HepG2 (cell line): ENCODE results near the gene TMEM217. TPM values are rescaled to one million over a fixed set of nuclear protein-coding genes. Genes with fewer than 3 reads are reported as not detected.

ENCODE experiments used
- ADNP ChIP-seq: sonication (generic); formaldehyde crosslinking; IDR thresholded peaks from 2 replicates; pipeline ENCODE4 v1.4.0; 2020; ENCODE audit warnings: missing genetic modification reagents
- AKAP8 ChIP-seq: sonication (generic); formaldehyde crosslinking; IDR thresholded peaks from 2 replicates; pipeline ENCODE4 v1.5.1; 2020; ENCODE audit warnings: mild to moderate bottlenecking, missing genetic modification reagents
- ATM ChIP-seq: fragments of 450-650 bp; IDR thresholded peaks from 2 replicates; pipeline ENCODE4 v1.7.1; 2017; ENCODE audit warnings: mild to moderate bottlenecking, borderline replicate concordance
- CEBPZ ChIP-seq: IDR thresholded peaks from 2 replicates; pipeline ENCODE4 v1.6.1; 2012; ENCODE audit warnings: low read length, improper control_type of control experiment
- FOXM1 ChIP-seq: sonication (generic); formaldehyde crosslinking; IDR thresholded peaks from 2 replicates; pipeline ENCODE4 v1.5.0; 2020; ENCODE audit warnings: missing genetic modification reagents
- KLF11 ChIP-seq: IDR thresholded peaks from 2 replicates; pipeline ENCODE4 v1.6.1; 2016; ENCODE audit warnings: missing compliant biosample characterization
- KLF13 ChIP-seq: sonication (generic); formaldehyde crosslinking; IDR thresholded peaks from 2 replicates; pipeline ENCODE4 v1.4.0; 2020; ENCODE audit warnings: mild to moderate bottlenecking, missing genetic modification reagents
- MAFK ChIP-seq, 2 experiments: IDR thresholded peaks in 1 of 2; conservative IDR thresholded peaks in 1 of 2; 2 replicates each; pipeline ENCODE4 v1.6.1; 2011; ENCODE audit warnings: improper control_type of control experiment in 2 of 2, low read length in 2 of 2
- MED8 ChIP-seq: sonication (generic); formaldehyde crosslinking; IDR thresholded peaks from 2 replicates; pipeline ENCODE4 v1.8.1; 2023; ENCODE audit warnings: mild to moderate bottlenecking, missing genetic modification reagents; ENCODE audit not compliant: insufficient replicate concordance
- MXD1 ChIP-seq: sonication (generic); formaldehyde crosslinking; IDR thresholded peaks from 2 replicates; pipeline ENCODE4 v1.4.0; 2020; ENCODE audit warnings: mild to moderate bottlenecking, missing genetic modification reagents
- NFIC ChIP-seq: IDR thresholded peaks from 2 replicates; pipeline ENCODE4 v1.6.1; 2012; ENCODE audit warnings: mild to moderate bottlenecking, low read length, inconsistent platforms
- SKI ChIP-seq: fragments of 450-650 bp; IDR thresholded peaks from one replicate; pipeline ENCODE4 v1.6.1; 2018; ENCODE audit warnings: mild to moderate bottlenecking; ENCODE audit not compliant: partially characterized antibody
- SNAI1 ChIP-seq: sonication (generic); formaldehyde crosslinking; IDR thresholded peaks from 2 replicates; pipeline ENCODE4 v1.5.0; 2020; ENCODE audit warnings: mild to moderate bottlenecking, missing genetic modification reagents, borderline replicate concordance
- SNAPC5 ChIP-seq: sonication (generic); formaldehyde crosslinking; IDR thresholded peaks from 2 replicates; pipeline ENCODE4 v1.8.1; 2023; ENCODE audit warnings: mild to moderate bottlenecking, missing genetic modification reagents, borderline replicate concordance
- SNRNP70 ChIP-seq: fragments of 200-400 bp; formaldehyde crosslinking; IDR thresholded peaks from 2 replicates; pipeline ENCODE4 v1.6.1; 2017; ENCODE audit warnings: mild to moderate bottlenecking, low read depth, low read length, moderate library complexity
- SP140L ChIP-seq: sonication (generic); formaldehyde crosslinking; IDR thresholded peaks from 2 replicates; pipeline ENCODE4 v1.4.0; 2020; ENCODE audit warnings: missing genetic modification reagents, borderline replicate concordance
- TEAD2 ChIP-seq: sonication (generic); formaldehyde crosslinking; IDR thresholded peaks from 2 replicates; pipeline ENCODE4 v1.9.0; 2021; ENCODE audit warnings: missing genetic modification reagents
- XBP1 ChIP-seq: sonication (generic); formaldehyde crosslinking; IDR thresholded peaks from 2 replicates; pipeline ENCODE4 v1.5.0; 2020; ENCODE audit warnings: missing genetic modification reagents
- ZFP37 ChIP-seq: sonication (generic); formaldehyde crosslinking; IDR thresholded peaks from 2 replicates; pipeline ENCODE4 v1.4.0; 2020; ENCODE audit warnings: missing genetic modification reagents, borderline replicate concordance
- ZNF230 ChIP-seq: sonication (generic); formaldehyde crosslinking; IDR thresholded peaks from 2 replicates; pipeline ENCODE4 v1.4.0; 2020; ENCODE audit warnings: mild to moderate bottlenecking, missing genetic modification reagents
- ZNF232 ChIP-seq: sonication (generic); formaldehyde crosslinking; IDR thresholded peaks from 2 replicates; pipeline ENCODE4 v1.4.0; 2020; ENCODE audit warnings: missing genetic modification reagents, borderline replicate concordance
- ZNF619 ChIP-seq: sonication (generic); formaldehyde crosslinking; IDR thresholded peaks from 2 replicates; pipeline ENCODE4 v1.4.0; 2020; ENCODE audit warnings: mild to moderate bottlenecking, missing genetic modification reagents
- ZNF747 ChIP-seq: sonication (generic); formaldehyde crosslinking; IDR thresholded peaks from 2 replicates; pipeline ENCODE4 v1.8.1; 2023; ENCODE audit warnings: missing genetic modification reagents, mild to moderate bottlenecking, borderline replicate concordance
- ZNF761 ChIP-seq: sonication (generic); formaldehyde crosslinking; conservative IDR thresholded peaks from 2 replicates; pipeline ENCODE4 v1.4.0; 2020; ENCODE audit warnings: mild to moderate bottlenecking, missing genetic modification reagents
- ZNF839 ChIP-seq: sonication (generic); formaldehyde crosslinking; IDR thresholded peaks from 2 replicates; pipeline ENCODE4 v1.4.0; 2020; ENCODE audit warnings: missing genetic modification reagents, mild to moderate bottlenecking, borderline replicate concordance
- polyA plus RNA-seq, 8 experiments: library from polyadenylated mRNA; depleted of rRNA in 3 of 8; stranded (reverse) in 7 of 8; unstranded in 1 of 8; fragments of >200 nt; fragmentation: Illumina TruSeq in 4 of 8; extraction: Trizol in 4 of 8; gene quantifications; 2 replicates each; pipeline versions ENCODE4 v1.2.1 to v1.2.3, GENCODE V29; 2011 to 2016; ENCODE audit warnings: low read depth in 4 of 8, missing spikeins in 1 of 8, mixed read lengths in 1 of 8; ENCODE audit not compliant: insufficient read depth in 1 of 8
- total RNA-seq, 5 experiments: library from RNA; depleted of rRNA; stranded (reverse); fragments of >200 nt; fragmentation: Illumina TruSeq; extraction: Trizol; gene quantifications; 2 replicates each; pipeline ENCODE4 v1.2.3, GENCODE V29; 2016; ENCODE audit warnings: low read depth in 1 of 5
- TF ChIP-seq, protein P1 (sequence below): sonication (generic); formaldehyde crosslinking; IDR thresholded peaks from 2 replicates; pipeline ENCODE4 v1.4.0; 2020; ENCODE audit warnings: mild to moderate bottlenecking, missing genetic modification reagents

The TMEM217 gene
- total and polyA plus RNA-seq, 2 of the 13 experiments (the other 11 are each of a cell fraction or from before 2014, with no cell fraction given), result 2.3 to 3.4 TPM

GRCh38 chr6:37170273-37171200, 87.4 kb downstream of the TMEM217 start (continued):
- TF ChIP-seq CEBPZ, result no peak
- peak; percentile 51; the same call in 1 of the 2 replicates for TF ChIP-seq SNAPC5 (CRISPR knock-in tag)
- no peak for TF ChIP-seq FOXM1 (CRISPR knock-in tag)
- TF ChIP-seq MED8 (CRISPR knock-in tag), result no peak
- TF ChIP-seq XBP1 (CRISPR knock-in tag), result no peak
- TF ChIP-seq SP140L (CRISPR knock-in tag), result no peak
- no peak for TF ChIP-seq ZNF619 (CRISPR knock-in tag)
- TF ChIP-seq MAFK (conservative IDR thresholded peaks at IDR 0.05 in 1 of 2, IDR thresholded peaks at IDR 0.05 in 1 of 2; ENCODE audit: low read length in 2 of 2), result no peak
- TF ChIP-seq SNAI1 (CRISPR knock-in tag), result peak; percentile 13; the same call in 1 of the 2 replicates
- 0 out of 2 replicates have a peak, but pooled peaks have one; percentile 42 for TF ChIP-seq KLF11 (CRISPR knock-in tag)
- no peak for TF ChIP-seq AKAP8 (CRISPR knock-in tag)
- TF ChIP-seq ZNF747, result no peak
- TF ChIP-seq ZNF230 (CRISPR knock-in tag), result no peak
- no peak for TF ChIP-seq NFIC
- TF ChIP-seq MXD1 (CRISPR knock-in tag), result no peak; the same call in 1 of the 2 replicates
- TF ChIP-seq ATM, result no peak
- no peak; the same call in 1 of the 2 replicates for TF ChIP-seq ZNF761 (CRISPR knock-in tag)
- TF ChIP-seq ZFP37 (CRISPR knock-in tag), result no peak
- no peak for TF ChIP-seq ADNP (CRISPR knock-in tag)
- TF ChIP-seq, protein P1, sequence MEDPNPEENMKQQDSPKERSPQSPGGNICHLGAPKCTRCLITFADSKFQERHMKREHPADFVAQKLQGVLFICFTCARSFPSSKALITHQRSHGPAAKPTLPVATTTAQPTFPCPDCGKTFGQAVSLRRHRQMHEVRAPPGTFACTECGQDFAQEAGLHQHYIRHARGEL (CRISPR knock-in tag), result no peak
- TF ChIP-seq KLF13 (CRISPR knock-in tag), result peak; percentile 46
- TF ChIP-seq SNRNP70, result no peak
- TF ChIP-seq ZNF232 (CRISPR knock-in tag), result peak; percentile 5; the same call in 1 of the 2 replicates
- TF ChIP-seq TEAD2, result no peak
- TF ChIP-seq SKI, result no peak
- TF ChIP-seq ZNF839 (CRISPR knock-in tag), result 0 out of 2 replicates have a peak, but pooled peaks have one; percentile 35
